Measurements from ENCODE around the gene OLFM1.

Gene OLFM1

GRCh38 chr9:135123126-135123772 is 35.8 kb downstream of the OLFM1 start:
- no CpG with 5 or more reads among the region's 6 CpGs for WGBS (ENCODE audit: insufficient coverage, insufficient read length)
- Histone ChIP-seq H3K27me3 (ENCODE audit: control insufficient read depth, insufficient read depth, low read length) (no peaks in the 10 kb centered on the region), H3K4me1 (ENCODE audit: control insufficient read depth, insufficient read depth, low read length) (no peaks in the 10 kb centered on the region), H3K4me3 (ENCODE audit: low read length) (no peak overlapping the region), H3K9me3 (ENCODE audit: control insufficient read depth, insufficient read depth, low read length) (no peaks in the 10 kb centered on the region), H3K27ac (ENCODE audit: low read length) (no peak overlapping the region), H3K36me3 (ENCODE audit: control insufficient read depth, insufficient read depth, low read length) (peaks cover 6% of the 10 kb centered on the region)
- no peak for DNase-seq (ENCODE audit: low read depth, low spot score)

GRCh38 chr9:135123773-135124134 is 36.3 kb downstream of the OLFM1 start:
- Histone ChIP-seq H3K4me1 (ENCODE audit: control insufficient read depth, insufficient read depth, low read length) (no peaks in the 10 kb centered on the region), H3K9me3 (ENCODE audit: control insufficient read depth, insufficient read depth, low read length) (no peaks in the 10 kb centered on the region), H3K27ac (ENCODE audit: low read length) (no peak overlapping the region), H3K36me3 (ENCODE audit: control insufficient read depth, insufficient read depth, low read length) (peaks cover 6% of the 10 kb centered on the region), H3K27me3 (ENCODE audit: control insufficient read depth, insufficient read depth, low read length) (no peaks in the 10 kb centered on the region), H3K4me3 (ENCODE audit: low read length) (no peak overlapping the region)
- no peak for DNase-seq (ENCODE audit: low read depth, low spot score)
- WGBS (ENCODE audit: insufficient coverage, insufficient read length) = no CpG with 5 or more reads among the region's 7 CpGs

GRCh38 chr9:135126451-135127187 is 39.2 kb downstream of the OLFM1 start:
- H3K9me3 ChIP-seq (ENCODE audit: control insufficient read depth, insufficient read depth, low read length) = no peaks in the 10 kb centered on the region
- H3K36me3 ChIP-seq (ENCODE audit: control insufficient read depth, insufficient read depth, low read length) = no peaks in the 10 kb centered on the region
- DNase-seq (ENCODE audit: low read depth, low spot score) = no peak
- no peaks in the 10 kb centered on the region for H3K27me3 ChIP-seq (ENCODE audit: control insufficient read depth, insufficient read depth, low read length)
- H3K27ac ChIP-seq (ENCODE audit: low read length) = no peak overlapping the region
- no peaks in the 10 kb centered on the region for H3K4me1 ChIP-seq (ENCODE audit: control insufficient read depth, insufficient read depth, low read length)
- no peak overlapping the region for H3K4me3 ChIP-seq (ENCODE audit: low read length)
- no CpG with 5 or more reads among the region's 34 CpGs for WGBS (ENCODE audit: insufficient coverage, insufficient read length)

GRCh38 chr9:135127718-135128670 is 40.5 kb downstream of the OLFM1 start:
- no peak overlapping the region for H3K27ac ChIP-seq (ENCODE audit: low read length)
- no peak for DNase-seq (ENCODE audit: low read depth, low spot score)
- H3K4me1 ChIP-seq (ENCODE audit: control insufficient read depth, insufficient read depth, low read length) = no peaks in the 10 kb centered on the region
- no peaks in the 10 kb centered on the region for H3K27me3 ChIP-seq (ENCODE audit: control insufficient read depth, insufficient read depth, low read length)
- no peaks in the 10 kb centered on the region for H3K9me3 ChIP-seq (ENCODE audit: control insufficient read depth, insufficient read depth, low read length)
- no CpG with 5 or more reads among the region's 23 CpGs for WGBS (ENCODE audit: insufficient coverage, insufficient read length)
- no peak overlapping the region for H3K4me3 ChIP-seq (ENCODE audit: low read length)
- H3K36me3 ChIP-seq (ENCODE audit: control insufficient read depth, insufficient read depth, low read length) = no peaks in the 10 kb centered on the region

GRCh38 chr9:135129137-135129695 is 41.7 kb downstream of the OLFM1 start:
- Histone ChIP-seq H3K36me3 (ENCODE audit: control insufficient read depth, insufficient read depth, low read length) (no peaks in the 10 kb centered on the region), H3K27ac (ENCODE audit: low read length) (no peak overlapping the region), H3K4me3 (ENCODE audit: low read length) (no peak overlapping the region), H3K9me3 (ENCODE audit: control insufficient read depth, insufficient read depth, low read length) (no peaks in the 10 kb centered on the region), H3K27me3 (ENCODE audit: control insufficient read depth, insufficient read depth, low read length) (no peaks in the 10 kb centered on the region), H3K4me1 (ENCODE audit: control insufficient read depth, insufficient read depth, low read length) (no peaks in the 10 kb centered on the region)
- no peak for DNase-seq (ENCODE audit: low read depth, low spot score)
- no CpG with 5 or more reads among the region's 7 CpGs for WGBS (ENCODE audit: insufficient coverage, insufficient read length)

- no peak overlapping the region for H3K4me3 ChIP-seq (ENCODE audit: low read length)
- no peak for DNase-seq (ENCODE audit: low read depth, low spot score)
- no peak overlapping the region for H3K27ac ChIP-seq (ENCODE audit: low read length)
- H3K4me1 ChIP-seq (ENCODE audit: control insufficient read depth, insufficient read depth, low read length) = no peaks in the 10 kb centered on the region
- no peaks in the 10 kb centered on the region for H3K27me3 ChIP-seq (ENCODE audit: control insufficient read depth, insufficient read depth, low read length)
- no peaks in the 10 kb centered on the region for H3K9me3 ChIP-seq (ENCODE audit: control insufficient read depth, insufficient read depth, low read length)
- WGBS (ENCODE audit: insufficient coverage, insufficient read length) = no CpG with 5 or more reads among the region's 18 CpGs
- H3K36me3 ChIP-seq (ENCODE audit: control insufficient read depth, insufficient read depth, low read length) = no peaks in the 10 kb centered on the region
Observed at GRCh38 chr9:135130207-135130976, 42.9 kb downstream of the OLFM1 start.

- no peak overlapping the region for H3K27ac ChIP-seq (ENCODE audit: low read length)
- no peaks in the 10 kb centered on the region for H3K9me3 ChIP-seq (ENCODE audit: control insufficient read depth, insufficient read depth, low read length)
- H3K4me3 ChIP-seq (ENCODE audit: low read length) = no peak overlapping the region
- H3K36me3 ChIP-seq (ENCODE audit: control insufficient read depth, insufficient read depth, low read length) = no peaks in the 10 kb centered on the region
- H3K27me3 ChIP-seq (ENCODE audit: control insufficient read depth, insufficient read depth, low read length) = no peaks in the 10 kb centered on the region
- no CpG with 5 or more reads among the region's 8 CpGs for WGBS (ENCODE audit: insufficient coverage, insufficient read length)
- H3K4me1 ChIP-seq (ENCODE audit: control insufficient read depth, insufficient read depth, low read length) = no peaks in the 10 kb centered on the region
- DNase-seq (ENCODE audit: low read depth, low spot score) = no peak
Observed at GRCh38 chr9:135131488-135131887, 44.0 kb downstream of the OLFM1 start.

- WGBS (ENCODE audit: insufficient coverage, insufficient read length) = no CpG with 5 or more reads among the region's 18 CpGs
- no peaks in the 10 kb centered on the region for H3K9me3 ChIP-seq (ENCODE audit: control insufficient read depth, insufficient read depth, low read length)
- no peak overlapping the region for H3K27ac ChIP-seq (ENCODE audit: low read length)
Observed at GRCh38 chr9:135132008-135132407, 44.5 kb downstream of the OLFM1 start.

GRCh38 chr9:135134268-135135022 is 47.0 kb downstream of the OLFM1 start:
- WGBS (ENCODE audit: insufficient coverage, insufficient read length) = no CpG with 5 or more reads among the region's 28 CpGs
- no peak overlapping the region for H3K27ac ChIP-seq (ENCODE audit: low read length)

More at GRCh38 chr9:135132008-135132407, 44.5 kb downstream of the OLFM1 start:
- no peaks in the 10 kb centered on the region for H3K4me1 ChIP-seq (ENCODE audit: control insufficient read depth, insufficient read depth, low read length)
- H3K27me3 ChIP-seq (ENCODE audit: control insufficient read depth, insufficient read depth, low read length) = no peaks in the 10 kb centered on the region
- no peak for DNase-seq (ENCODE audit: low read depth, low spot score)
- no peaks in the 10 kb centered on the region for H3K36me3 ChIP-seq (ENCODE audit: control insufficient read depth, insufficient read depth, low read length)
- H3K4me3 ChIP-seq (ENCODE audit: low read length) = no peak overlapping the region

More at GRCh38 chr9:135134268-135135022, 47.0 kb downstream of the OLFM1 start:
- H3K4me1 ChIP-seq (ENCODE audit: control insufficient read depth, insufficient read depth, low read length) = no peaks in the 10 kb centered on the region
- H3K36me3 ChIP-seq (ENCODE audit: control insufficient read depth, insufficient read depth, low read length) = no peaks in the 10 kb centered on the region
- no peaks in the 10 kb centered on the region for H3K9me3 ChIP-seq (ENCODE audit: control insufficient read depth, insufficient read depth, low read length)
- no peak for DNase-seq (ENCODE audit: low read depth, low spot score)
- H3K4me3 ChIP-seq (ENCODE audit: low read length) = no peak overlapping the region
- no peaks in the 10 kb centered on the region for H3K27me3 ChIP-seq (ENCODE audit: control insufficient read depth, insufficient read depth, low read length)
